Keratinocyte (primary cell): ENCODE data around the gene FAM234A. TPM values are rescaled to one million over a fixed set of nuclear protein-coding genes. Genes with fewer than 3 reads are reported as not detected.

ENCODE experiments used
- DNase-seq: peaks from one replicate; pipeline ENCODE4 v3.0.0-alpha.2; 2011; ENCODE audit warnings: low read depth, missing footprints, low spot score
- FAIRE-seq: peaks from 2 replicates; lab custom pipeline; 2011; peaks lifted over from hg19 to GRCh38; lab: Jason Lieb, UNC
- H2AFZ ChIP-seq: 2 replicates; pipeline ENCODE4 v1.6.0; 2012; ENCODE audit warnings: low read length, control low read depth, inconsistent platforms; ENCODE audit not compliant: control insufficient read depth
- H3K27ac ChIP-seq: 2 replicates; pipeline ENCODE4 v1.5.1; 2011; ENCODE audit warnings: low read length; ENCODE audit not compliant: control insufficient read depth, insufficient read depth
- H3K27me3 ChIP-seq: 3 replicates; pipeline ENCODE4 v1.6.0; 2011; ENCODE audit warnings: low read length; ENCODE audit not compliant: control insufficient read depth, insufficient read depth; ENCODE audit errors: extremely low read depth
- H3K36me3 ChIP-seq, 2 experiments: 2 replicates in 1 of 2; 3 replicates in 1 of 2; pipeline ENCODE4 v1.5.1; 2011; ENCODE audit warnings: low read length in 2 of 2, mild to moderate bottlenecking in 1 of 2; ENCODE audit not compliant: control insufficient read depth in 2 of 2, insufficient read depth in 2 of 2; ENCODE audit errors: extremely low read depth in 1 of 2
- H3K4me1 ChIP-seq: 3 replicates; pipeline ENCODE4 v1.5.1; 2011; ENCODE audit warnings: low read length; ENCODE audit not compliant: control insufficient read depth, insufficient read depth; ENCODE audit errors: extremely low read depth
- H3K4me2 ChIP-seq: 3 replicates; pipeline ENCODE4 v1.6.0; 2011; ENCODE audit warnings: low read depth, low read length; ENCODE audit not compliant: control insufficient read depth, insufficient read depth; ENCODE audit errors: extremely low read depth
- H3K4me3 ChIP-seq, 3 experiments: fragments of 200-600 bp in 1 of 3; sonication (generic) in 1 of 3; 2 replicates in 2 of 3; 3 replicates in 1 of 3; pipeline ENCODE4 v1.5.1; 2011 to 2016; ENCODE audit warnings: low read length in 3 of 3, mild to moderate bottlenecking in 3 of 3, control low read depth in 2 of 3, inconsistent platforms in 1 of 3, low read depth in 1 of 3, mixed read lengths in 1 of 3, mixed run types in 1 of 3, moderate library complexity in 1 of 3; ENCODE audit not compliant: control insufficient read depth in 2 of 3, insufficient read depth in 2 of 3; ENCODE audit errors: extremely low read depth in 1 of 3
- H3K79me2 ChIP-seq: 2 replicates; pipeline ENCODE4 v1.6.0; 2012; ENCODE audit warnings: low read length; ENCODE audit not compliant: control insufficient read depth, insufficient read depth
- H3K9ac ChIP-seq: 3 replicates; pipeline ENCODE4 v1.6.0; 2011; ENCODE audit warnings: low read length; ENCODE audit not compliant: control insufficient read depth, insufficient read depth; ENCODE audit errors: extremely low read depth
- H3K9me1 ChIP-seq: 3 replicates; pipeline ENCODE4 v1.6.0; 2011; ENCODE audit warnings: low read length; ENCODE audit not compliant: control insufficient read depth, insufficient read depth; ENCODE audit errors: extremely low read depth
- H3K9me3 ChIP-seq: 2 replicates; pipeline ENCODE4 v1.5.1; 2012; ENCODE audit warnings: low read depth, low read length; ENCODE audit not compliant: control insufficient read depth
- H4K20me1 ChIP-seq: 3 replicates; pipeline ENCODE4 v1.6.0; 2011; ENCODE audit warnings: low read length; ENCODE audit not compliant: control insufficient read depth, insufficient read depth; ENCODE audit errors: extremely low read depth
- EZH2 ChIP-seq: IDR thresholded peaks from one replicate; pipeline ENCODE4 v1.6.1; 2012; ENCODE audit warnings: inconsistent platforms, mild to moderate bottlenecking, low read length, moderate library complexity
- dilution Hi-C: fragments of 300-500 bp; cut with MboI; formaldehyde crosslinking; loops from one replicate; pipeline ENCODE4 v1.7.0; 2020; ENCODE audit warnings: low sequenced_read_pairs; ENCODE audit not compliant: extremely low pct_ligation_motif_present
- polyA plus RNA-seq, 5 experiments: library from polyadenylated mRNA; depleted of rRNA in 3 of 5; stranded (reverse) in 3 of 5; stranded (forward) in 1 of 5; unstranded in 1 of 5; fragments of >200 nt; gene quantifications; 1 replicate in 1 of 5; 2 replicates in 3 of 5; 3 replicates in 1 of 5; pipeline versions ENCODE4 v1.2.1 to v1.2.3, GENCODE V29; 2011 to 2012; ENCODE audit warnings: missing spikeins in 2 of 5, low read depth in 1 of 5, low replicate concordance in 1 of 5
- TF ChIP-seq, protein P1 (sequence below), 3 experiments: IDR thresholded peaks in 1 of 3; conservative IDR thresholded peaks in 1 of 3; optimal IDR thresholded peaks in 1 of 3; 2 replicates in 2 of 3; 3 replicates in 1 of 3; pipeline versions ENCODE3 to v1.5.1; 2011; ENCODE audit warnings: low read length in 3 of 3, mild to moderate bottlenecking in 3 of 3, moderate library complexity in 2 of 3, control low read depth in 1 of 3, inconsistent platforms in 1 of 3; ENCODE audit not compliant: insufficient read depth in 2 of 3; ENCODE audit errors: extremely low read depth in 1 of 3

Gene FAM234A
- polyA plus RNA-seq, 1 donor (not counting 4 experiments of a cell fraction or from before 2014, with no cell fraction given): 18.3 TPM

DNA sequence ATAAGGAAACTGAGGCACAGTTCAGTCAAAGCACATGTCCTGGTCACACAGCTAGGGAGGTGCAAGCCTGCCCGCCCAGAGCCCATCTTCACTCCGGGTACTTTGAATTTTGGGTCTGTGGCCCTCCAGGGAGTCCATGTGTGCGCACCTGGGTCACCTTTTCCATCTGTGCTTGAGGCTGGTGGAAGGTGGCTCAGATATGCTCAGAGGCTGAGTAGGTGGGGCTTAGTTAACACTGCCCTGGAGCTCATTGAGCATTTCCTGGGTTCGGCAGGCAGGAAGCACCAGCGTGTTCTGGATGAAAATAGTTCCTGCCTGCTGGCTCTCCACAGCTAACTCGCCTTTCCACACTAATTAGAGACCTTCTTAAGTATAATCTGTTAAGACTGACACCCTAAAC, 19.2 kb downstream of the FAM234A start:
- Histone ChIP-seq H3K9ac (no peak overlapping the region), H3K9me1 (no peaks in the 10 kb centered on the region), H3K36me3 (peaks cover 0 to 10% of the 10 kb centered on the region in 2 experiments), H3K4me3 (no peak overlapping the region), H3K4me2 (no peak overlapping the region), H3K79me2 (no peaks in the 10 kb centered on the region), H3K9me3 (no peaks in the 10 kb centered on the region), H3K27me3 (no peaks in the 10 kb centered on the region), H4K20me1 (no peaks in the 10 kb centered on the region), H3K4me1 (no peaks in the 10 kb centered on the region), H3K27ac (no peak overlapping the region), H2AFZ (no peak overlapping the region)
- no peak for TF ChIP-seq EZH2
- TF ChIP-seq, protein P1, sequence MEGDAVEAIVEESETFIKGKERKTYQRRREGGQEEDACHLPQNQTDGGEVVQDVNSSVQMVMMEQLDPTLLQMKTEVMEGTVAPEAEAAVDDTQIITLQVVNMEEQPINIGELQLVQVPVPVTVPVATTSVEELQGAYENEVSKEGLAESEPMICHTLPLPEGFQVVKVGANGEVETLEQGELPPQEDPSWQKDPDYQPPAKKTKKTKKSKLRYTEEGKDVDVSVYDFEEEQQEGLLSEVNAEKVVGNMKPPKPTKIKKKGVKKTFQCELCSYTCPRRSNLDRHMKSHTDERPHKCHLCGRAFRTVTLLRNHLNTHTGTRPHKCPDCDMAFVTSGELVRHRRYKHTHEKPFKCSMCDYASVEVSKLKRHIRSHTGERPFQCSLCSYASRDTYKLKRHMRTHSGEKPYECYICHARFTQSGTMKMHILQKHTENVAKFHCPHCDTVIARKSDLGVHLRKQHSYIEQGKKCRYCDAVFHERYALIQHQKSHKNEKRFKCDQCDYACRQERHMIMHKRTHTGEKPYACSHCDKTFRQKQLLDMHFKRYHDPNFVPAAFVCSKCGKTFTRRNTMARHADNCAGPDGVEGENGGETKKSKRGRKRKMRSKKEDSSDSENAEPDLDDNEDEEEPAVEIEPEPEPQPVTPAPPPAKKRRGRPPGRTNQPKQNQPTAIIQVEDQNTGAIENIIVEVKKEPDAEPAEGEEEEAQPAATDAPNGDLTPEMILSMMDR (optimal IDR thresholded peaks at IDR 0.05 in 1 of 3, IDR thresholded peaks at IDR 0.05 in 1 of 3, conservative IDR thresholded peaks at IDR 0.05 in 1 of 3; ENCODE audit: extremely low read depth in 1 of 3, insufficient read depth in 2 of 3, low read length in 3 of 3): no peak
- DNase-seq: no peak
- dilution Hi-C loops: no loop called here
- no peak for FAIRE-seq

DNA sequence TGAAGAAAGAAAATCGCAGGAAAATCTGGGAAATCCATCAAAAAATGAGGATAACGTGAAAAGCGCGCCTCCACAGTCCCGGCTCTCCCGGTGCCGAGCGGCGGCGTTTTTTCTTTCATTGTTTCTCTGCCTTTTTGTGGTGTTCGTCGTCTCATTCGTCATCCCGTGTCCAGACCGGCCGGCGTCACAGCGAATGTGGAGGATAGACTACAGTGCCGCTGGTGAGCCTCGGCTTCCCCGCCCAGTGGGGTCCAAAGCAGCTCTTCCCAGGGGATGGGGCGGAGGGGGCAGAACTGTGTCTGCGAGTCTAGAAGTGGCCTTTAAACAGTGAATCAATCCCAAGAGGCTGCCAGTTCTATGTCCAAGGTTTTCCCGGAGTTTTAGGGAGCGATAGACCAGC, 19.8 kb downstream of the FAM234A start:
- Histone ChIP-seq H3K9me3 (no peaks in the 10 kb centered on the region), H3K79me2 (no peaks in the 10 kb centered on the region), H3K9ac (no peak overlapping the region), H3K9me1 (no peaks in the 10 kb centered on the region), H3K36me3 (peaks cover 0 to 8% of the 10 kb centered on the region in 2 experiments), H3K27ac (no peak overlapping the region), H4K20me1 (no peaks in the 10 kb centered on the region), H2AFZ (no peak overlapping the region), H3K4me3 (no peak overlapping the region), H3K4me2 (no peak overlapping the region), H3K27me3 (no peaks in the 10 kb centered on the region), H3K4me1 (no peaks in the 10 kb centered on the region)
- no peak for DNase-seq
- no peak for TF ChIP-seq EZH2
- TF ChIP-seq, protein P1 (optimal IDR thresholded peaks at IDR 0.05 in 1 of 3, IDR thresholded peaks at IDR 0.05 in 1 of 3, conservative IDR thresholded peaks at IDR 0.05 in 1 of 3; ENCODE audit: extremely low read depth in 1 of 3, insufficient read depth in 2 of 3, low read length in 3 of 3): no peak
- no peak for FAIRE-seq
- dilution Hi-C loops: no loop called here
